Measurements from ENCODE around the gene FARS2. TPM values are rescaled to one million over a fixed set of nuclear protein-coding genes. Genes with fewer than 3 reads are reported as not detected.

The FARS2 gene
- total RNA-seq, 1 experiment from 2014 or later = 17.8 TPM

GRCh38 chr6:5510331-5511133 lies 249.2 kb downstream of the FARS2 start:
- H3K36me3 ChIP-seq (ENCODE audit: insufficient read depth, low read length, poor library complexity, severe bottlenecking) = no peaks in the 10 kb centered on the region
- no peak overlapping the region for H3K4me3 ChIP-seq (ENCODE audit: low read depth, low read length, poor library complexity, severe bottlenecking)
- DNase-seq (ENCODE audit: low spot score) = no peak
- H3K27me3 ChIP-seq (replicated peaks; ENCODE audit: insufficient read depth, low read depth, low read length, poor library complexity) = no peaks in the 10 kb centered on the region
- BruUV-seq (replicated peaks) = no TSS peak
- H3K4me1 ChIP-seq (ENCODE audit: insufficient read depth, low read length, poor library complexity, severe bottlenecking) = peaks cover 11% of the 10 kb centered on the region
- TF ChIP-seq EZH2 (IDR thresholded peaks at IDR 0.05; ENCODE audit: borderline replicate concordance, low read depth, low read length, poor library complexity, severe bottlenecking) (no peak), CTCF (conservative IDR thresholded peaks at IDR 0.05; ENCODE audit: low read depth, low read length) (no peak)
- H3K9me3 ChIP-seq (ENCODE audit: low read depth, low read length, poor library complexity, severe bottlenecking) = no peaks in the 10 kb centered on the region
- no peak overlapping the region for H3K27ac ChIP-seq (ENCODE audit: low read depth, low read length, poor library complexity, severe bottlenecking)
- ChIA-PET POLR2A (ENCODE audit: low non-redundant PET) (no interaction called here), CTCF (no interaction called here)
- intact Hi-C loops (cut with micrococcal nuclease; ENCODE audit: unreplicated experiment) = no loop called here

GRCh38 chr6:5511954-5512353 lies 250.6 kb downstream of the FARS2 start:
- TF ChIP-seq CTCF (conservative IDR thresholded peaks at IDR 0.05; ENCODE audit: low read depth, low read length) = no peak
- no peak for TF ChIP-seq EZH2 (IDR thresholded peaks at IDR 0.05; ENCODE audit: borderline replicate concordance, low read depth, low read length, poor library complexity, severe bottlenecking)
- BruUV-seq (replicated peaks) = no TSS peak

GRCh38 chr6:5512422-5512821 lies 251.1 kb downstream of the FARS2 start:
- POLR2A ChIA-PET (ENCODE audit: low non-redundant PET) = no interaction called here
- TF ChIP-seq EZH2 (IDR thresholded peaks at IDR 0.05; ENCODE audit: borderline replicate concordance, low read depth, low read length, poor library complexity, severe bottlenecking) (no peak), CTCF (conservative IDR thresholded peaks at IDR 0.05; ENCODE audit: low read depth, low read length) (no peak)

More at GRCh38 chr6:5511954-5512353, 250.6 kb downstream of the FARS2 start:
- POLR2A ChIA-PET (ENCODE audit: low non-redundant PET) = no interaction called here
- Histone ChIP-seq H3K4me3 (ENCODE audit: low read depth, low read length, poor library complexity, severe bottlenecking) (no peak overlapping the region), H3K27me3 (replicated peaks; ENCODE audit: insufficient read depth, low read depth, low read length, poor library complexity) (no peaks in the 10 kb centered on the region), H3K4me1 (ENCODE audit: insufficient read depth, low read length, poor library complexity, severe bottlenecking) (peaks cover 11% of the 10 kb centered on the region), H3K27ac (ENCODE audit: low read depth, low read length, poor library complexity, severe bottlenecking) (no peak overlapping the region), H3K9me3 (ENCODE audit: low read depth, low read length, poor library complexity, severe bottlenecking) (no peaks in the 10 kb centered on the region), H3K36me3 (ENCODE audit: insufficient read depth, low read length, poor library complexity, severe bottlenecking) (no peaks in the 10 kb centered on the region)
- CTCF ChIA-PET = no interaction called here
- intact Hi-C loops (cut with micrococcal nuclease; ENCODE audit: unreplicated experiment) = no loop called here
- peak; percentile 47 for DNase-seq (ENCODE audit: low spot score)

More at GRCh38 chr6:5512422-5512821, 251.1 kb downstream of the FARS2 start:
- peaks cover 11% of the 10 kb centered on the region for H3K4me1 ChIP-seq (ENCODE audit: insufficient read depth, low read length, poor library complexity, severe bottlenecking)
- intact Hi-C loops (cut with micrococcal nuclease; ENCODE audit: unreplicated experiment) = no loop called here
- CTCF ChIA-PET = no interaction called here
- BruUV-seq (replicated peaks) = no TSS peak
- H3K4me3 ChIP-seq (ENCODE audit: low read depth, low read length, poor library complexity, severe bottlenecking) = no peak overlapping the region
- no peak overlapping the region for H3K27ac ChIP-seq (ENCODE audit: low read depth, low read length, poor library complexity, severe bottlenecking)
- H3K27me3 ChIP-seq (replicated peaks; ENCODE audit: insufficient read depth, low read depth, low read length, poor library complexity) = no peaks in the 10 kb centered on the region
- H3K9me3 ChIP-seq (ENCODE audit: low read depth, low read length, poor library complexity, severe bottlenecking) = no peaks in the 10 kb centered on the region
- DNase-seq (ENCODE audit: low spot score) = no peak
- no peaks in the 10 kb centered on the region for H3K36me3 ChIP-seq (ENCODE audit: insufficient read depth, low read length, poor library complexity, severe bottlenecking)

Measured in A673 (cell line).